GM19238 (cell line): ENCODE results near the gene POLRMT.
A peak's percentile ranks its signal among the peaks of the same experiment; 100 is the strongest.
"Not testable (repeated sequence)": the region's sequence is repeated elsewhere in the genome, so short reads cannot be mapped to it uniquely, and the experiment has no call there.

ENCODE experiments used
- DNase-seq: peaks from one replicate; pipeline ENCODE4 v3.0.0; 2011; ENCODE audit warnings: low spot score; ENCODE audit not compliant: insufficient read length

POLRMT gene

GRCh38 chr19:593505-593904, 39.8 kb downstream of the POLRMT start:
- DNase-seq, result no peak

GRCh38 chr19:593055-593454, 40.3 kb downstream of the POLRMT start:
- no peak for DNase-seq

DNA sequence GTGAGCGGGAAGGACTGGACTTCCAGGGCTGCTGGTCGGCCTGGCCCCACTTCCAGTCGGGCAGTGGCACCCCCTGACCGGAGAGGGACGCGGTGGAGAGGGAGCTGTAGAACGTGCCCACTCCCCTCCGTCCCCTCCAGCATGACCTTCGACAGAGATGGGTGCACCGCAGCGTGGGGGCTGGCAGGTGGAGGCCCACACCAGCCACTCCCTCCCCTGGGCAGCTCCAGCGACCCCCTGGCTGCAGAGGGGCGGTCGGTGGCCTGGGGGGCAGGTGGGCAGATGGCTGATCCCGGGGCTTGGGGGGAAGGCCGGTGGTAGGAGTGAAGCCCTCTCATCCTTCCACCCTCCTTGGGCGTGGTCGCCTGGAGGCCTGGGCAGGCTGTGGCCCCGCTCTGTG, 41.2 kb downstream of the POLRMT start:
- no peak for DNase-seq

DNA sequence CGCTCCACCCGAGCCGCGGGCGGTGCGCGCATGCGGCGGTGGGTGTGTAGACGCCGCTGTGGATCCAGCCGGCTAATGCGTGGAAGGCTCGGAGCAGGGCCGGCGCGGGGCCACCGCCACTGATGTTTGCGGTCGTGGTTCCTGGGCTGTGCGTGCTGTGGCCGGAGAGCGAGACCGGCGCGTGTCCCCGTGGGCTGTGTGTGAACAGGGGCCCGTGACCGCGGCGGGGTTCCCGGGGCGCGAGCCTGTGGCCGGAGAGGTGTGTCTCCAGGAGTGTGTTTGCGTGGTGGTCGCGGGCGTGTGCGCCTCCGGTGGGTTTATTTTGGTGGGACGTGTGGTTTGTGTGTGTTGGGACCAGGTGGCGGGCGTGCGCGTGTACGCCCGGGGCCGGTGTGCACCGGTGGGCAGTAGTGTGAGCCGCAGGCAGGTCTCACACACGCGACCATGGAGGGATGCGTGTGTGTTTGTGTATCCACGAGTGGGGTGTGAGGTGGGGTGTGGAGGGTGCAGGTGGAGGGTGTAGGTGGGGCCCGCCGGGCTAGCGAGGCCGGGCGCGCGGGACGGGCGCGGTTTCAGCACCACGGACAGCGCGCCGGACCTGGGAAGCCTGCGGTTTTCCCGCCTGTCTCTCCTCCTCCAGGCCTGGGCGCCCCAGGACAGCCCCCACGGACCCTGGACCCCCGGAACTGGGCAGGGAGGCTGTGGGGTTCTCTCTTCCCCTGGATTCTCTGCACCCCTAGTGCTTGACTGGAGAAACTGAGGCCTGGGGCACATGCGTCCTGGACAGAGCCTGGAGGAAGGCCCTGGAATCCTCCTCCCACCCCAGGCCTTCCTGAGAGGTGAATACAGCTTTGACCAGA, 42.0 kb downstream of the POLRMT start:
- DNase-seq, result no peak

- no peak for DNase-seq
Observed at GRCh38 chr19:590750-591098, 42.6 kb downstream of the POLRMT start.

DNA sequence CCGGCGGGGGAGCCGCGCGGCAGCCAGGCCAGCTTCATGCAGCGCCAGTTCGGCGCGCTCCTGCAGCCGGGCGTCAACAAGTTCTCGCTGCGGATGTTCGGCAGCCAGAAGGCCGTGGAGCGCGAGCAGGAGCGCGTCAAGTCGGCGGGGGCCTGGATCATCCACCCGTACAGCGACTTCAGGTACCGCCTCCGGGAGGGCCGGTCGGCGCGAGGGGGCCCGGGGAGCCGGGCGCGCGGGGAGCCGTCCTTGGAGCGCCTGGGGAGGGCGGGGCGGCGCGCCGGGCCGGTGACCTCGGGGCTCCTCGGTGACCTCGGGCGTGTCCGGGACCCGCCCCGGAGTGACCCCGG, 43.0 kb downstream of the POLRMT start:
- DNase-seq, result no peak

DNA sequence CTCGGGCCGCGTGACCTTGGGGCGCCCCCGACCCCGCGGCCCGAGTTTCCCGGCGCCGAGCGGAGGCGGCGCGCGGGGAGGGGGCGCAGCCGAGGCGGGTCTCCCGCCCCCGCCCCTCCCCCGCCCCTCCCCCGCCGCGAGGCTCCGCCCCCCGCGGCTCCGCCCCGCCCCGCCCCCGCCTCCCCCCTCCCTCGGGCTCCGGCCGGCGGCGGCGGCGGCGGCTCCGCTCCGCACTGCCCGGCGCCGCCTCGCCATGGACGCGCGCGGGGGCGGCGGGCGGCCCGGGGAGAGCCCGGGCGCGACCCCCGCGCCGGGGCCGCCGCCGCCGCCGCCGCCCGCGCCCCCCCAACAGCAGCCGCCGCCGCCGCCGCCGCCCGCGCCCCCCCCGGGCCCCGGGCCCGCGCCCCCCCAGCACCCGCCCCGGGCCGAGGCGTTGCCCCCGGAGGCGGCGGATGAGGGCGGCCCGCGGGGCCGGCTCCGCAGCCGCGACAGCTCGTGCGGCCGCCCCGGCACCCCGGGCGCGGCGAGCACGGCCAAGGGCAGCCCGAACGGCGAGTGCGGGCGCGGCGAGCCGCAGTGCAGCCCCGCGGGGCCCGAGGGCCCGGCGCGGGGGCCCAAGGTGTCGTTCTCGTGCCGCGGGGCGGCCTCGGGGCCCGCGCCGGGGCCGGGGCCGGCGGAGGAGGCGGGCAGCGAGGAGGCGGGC, 43.5 kb downstream of the POLRMT start, which contains the start of gene HCN2:
HCN2 (plus strand) TSS at position 189 of the 703 bp plus-strand sequence; CDS start at position 254, 65 bp downstream.
- no peak for DNase-seq

- no peak for DNase-seq
Observed at GRCh38 chr19:588741-589692, 44.3 kb downstream of the POLRMT start.

- DNase-seq, result peak; percentile 50
Observed at GRCh38 chr19:588093-588740, 45.1 kb downstream of the POLRMT start.

- no peak for DNase-seq
Observed at GRCh38 chr19:585551-586110, 47.7 kb downstream of the POLRMT start.

GRCh38 chr19:585146-585545, 48.2 kb downstream of the POLRMT start:
- DNase-seq, result not testable (repeated sequence)

DNA sequence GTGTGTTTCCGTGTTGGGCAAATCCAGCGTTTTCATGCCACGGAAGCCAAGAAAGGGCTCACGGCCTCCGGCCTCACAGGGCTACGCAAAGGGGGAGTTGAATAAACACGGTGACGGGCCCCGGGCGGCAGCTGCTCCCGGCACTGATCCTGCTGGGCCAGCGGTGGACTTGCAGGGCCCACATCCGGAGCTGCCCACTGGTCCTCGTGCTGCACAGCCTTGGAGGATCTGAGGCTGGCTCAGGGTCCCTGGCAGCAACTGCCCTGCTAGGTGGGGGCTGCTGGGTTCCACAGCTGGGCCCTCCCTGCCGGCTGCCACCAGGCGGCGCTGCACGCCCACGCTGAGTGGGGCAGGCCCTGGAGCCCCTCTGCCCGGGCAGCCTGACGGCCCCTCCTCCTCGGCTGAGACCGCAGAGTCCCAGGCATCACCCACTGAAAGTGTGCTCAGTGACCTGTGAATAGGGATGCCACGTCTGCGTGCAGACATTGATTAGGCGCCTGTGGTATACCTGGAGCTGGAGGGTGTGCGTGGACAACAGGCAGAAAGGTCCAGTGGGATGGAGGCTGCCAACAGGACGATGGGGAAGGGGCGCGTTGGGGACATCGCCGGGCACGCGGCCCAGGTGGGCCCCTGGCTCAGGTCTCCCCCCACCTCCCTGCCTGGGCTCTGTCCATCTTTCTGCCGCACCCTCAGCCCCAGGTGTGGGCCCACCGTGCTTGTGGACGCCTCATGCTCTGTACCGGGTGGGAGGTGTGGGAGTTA, 48.9 kb downstream of the POLRMT start:
- DNase-seq, result peak; percentile 87

DNA sequence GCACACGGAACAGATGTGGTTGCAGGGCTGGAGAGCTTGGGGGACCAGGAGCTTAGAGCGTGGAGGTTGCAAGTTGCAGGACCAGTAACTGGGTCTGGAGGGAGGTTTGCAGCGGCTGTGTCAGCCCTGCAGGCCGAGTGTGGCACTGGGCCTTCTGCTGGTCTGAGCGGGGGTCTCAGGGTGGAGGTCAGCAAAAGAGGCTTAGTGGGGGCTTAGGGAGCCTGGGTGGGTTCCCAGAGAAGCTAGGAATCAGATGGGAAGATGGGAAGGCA, 49.4 kb downstream of the POLRMT start:
- DNase-seq, result no peak

DNA sequence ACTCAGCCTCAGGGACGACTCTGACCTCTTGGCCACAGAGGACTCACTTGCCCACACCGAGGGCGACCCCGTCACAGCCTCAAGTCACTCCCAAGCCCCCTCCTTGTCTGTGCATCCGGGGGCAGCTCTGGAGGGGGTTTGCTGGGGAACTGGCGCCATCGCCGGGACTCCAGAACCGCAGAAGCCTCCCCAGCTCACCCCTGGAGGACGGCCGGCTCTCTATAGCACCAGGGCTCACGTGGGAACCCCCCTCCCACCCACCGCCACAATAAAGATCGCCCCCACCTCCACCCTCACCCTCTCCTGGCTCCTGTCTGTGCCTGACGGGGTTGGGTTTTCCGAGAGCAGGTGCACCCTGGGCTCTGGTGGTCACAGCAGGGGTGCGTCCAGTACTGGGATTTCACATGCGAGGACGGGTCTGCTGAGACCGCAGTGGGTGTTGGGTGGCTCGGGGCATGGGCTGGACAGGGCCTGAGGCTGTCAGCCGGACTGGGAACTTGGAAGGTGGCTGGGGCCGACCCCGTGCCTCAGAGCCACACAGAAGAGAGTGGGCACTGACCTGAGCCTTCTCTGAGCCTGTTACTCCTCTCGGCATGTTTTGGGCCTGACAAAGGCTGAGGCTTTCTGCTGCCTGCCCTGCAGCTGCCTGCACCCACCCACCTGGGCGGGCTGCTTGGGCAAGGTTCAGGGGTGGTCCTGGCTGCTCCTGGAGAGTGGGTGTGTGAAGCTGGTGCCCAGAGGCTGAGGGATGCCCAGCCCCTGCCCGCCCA, 50.0 kb downstream of the POLRMT start:
- DNase-seq, result no peak

DNA sequence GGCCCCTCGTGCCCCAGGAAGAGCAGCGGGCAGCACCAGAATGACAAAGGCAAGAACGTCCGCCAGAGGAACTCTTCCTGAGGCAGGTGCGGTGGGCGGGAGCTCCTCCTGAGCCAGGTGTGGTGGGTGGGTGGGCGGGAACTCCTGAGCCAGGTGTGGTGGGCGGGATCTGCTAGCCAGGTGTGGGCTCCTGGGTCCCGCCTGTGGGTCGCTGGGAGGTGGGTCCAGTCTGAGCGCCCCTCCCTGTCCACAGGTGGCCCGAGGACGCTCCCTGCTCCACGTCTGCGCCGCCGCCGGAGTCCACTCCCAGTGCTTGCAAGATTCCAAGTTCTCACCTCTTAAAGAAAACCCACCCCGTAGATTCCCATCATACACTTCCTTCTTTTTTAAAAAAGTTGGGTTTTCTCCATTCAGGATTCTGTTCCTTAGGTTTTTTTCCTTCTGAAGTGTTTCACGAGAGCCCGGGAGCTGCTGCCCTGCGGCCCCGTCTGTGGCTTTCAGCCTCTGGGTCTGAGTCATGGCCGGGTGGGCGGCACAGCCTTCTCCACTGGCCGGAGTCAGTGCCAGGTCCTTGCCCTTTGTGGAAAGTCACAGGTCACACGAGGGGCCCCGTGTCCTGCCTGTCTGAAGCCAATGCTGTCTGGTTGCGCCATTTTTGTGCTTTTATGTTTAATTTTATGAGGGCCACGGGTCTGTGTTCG, 50.7 kb downstream of the POLRMT start:
- DNase-seq, result no peak

- DNase-seq, result no peak
Observed at GRCh38 chr19:581399-582111, 51.8 kb downstream of the POLRMT start.

GRCh38 chr19:580274-580835, 53.0 kb downstream of the POLRMT start:
- no peak for DNase-seq

- DNase-seq, result no peak
Observed at GRCh38 chr19:579842-580155, 53.5 kb downstream of the POLRMT start.
